DOHH2 (cell line): ENCODE data around the gene TWF2.

Experiments
- H3F3A ChIP-seq: fragments of 200-600 bp; sonication (generic), shearing (Covaris generic); 2 replicates; pipeline ENCODE4 v1.6.0; 2016; ENCODE audit warnings: antibody characterized with exemption, mild to moderate bottlenecking; ENCODE audit not compliant: control insufficient read depth, insufficient read depth
- H3K27ac ChIP-seq: fragments of 200-600 bp; sonication (generic); 2 replicates; pipeline ENCODE4 v1.5.1; 2014; ENCODE audit warnings: low read depth, mild to moderate bottlenecking, low read length, moderate library complexity
- H3K27me3 ChIP-seq: fragments of 200-600 bp; sonication (generic); 2 replicates; pipeline ENCODE4 v1.6.1; 2014; ENCODE audit warnings: mild to moderate bottlenecking, low read length, mixed read lengths; ENCODE audit not compliant: control insufficient read depth
- H3K36me3 ChIP-seq: fragments of 200-600 bp; sonication (generic); 2 replicates; pipeline ENCODE4 v1.6.1; 2014; ENCODE audit warnings: mild to moderate bottlenecking, low read length, moderate library complexity, mixed read lengths; ENCODE audit not compliant: control insufficient read depth
- H3K4me1 ChIP-seq: fragments of 200-600 bp; sonication (generic); 2 replicates; pipeline ENCODE4 v1.6.1; 2014; ENCODE audit warnings: mild to moderate bottlenecking, low read length, mixed read lengths; ENCODE audit not compliant: control insufficient read depth
- H3K4me2 ChIP-seq: fragments of 200-600 bp; sonication (generic); 2 replicates; pipeline ENCODE4 v1.6.0; 2014; ENCODE audit warnings: mild to moderate bottlenecking, low read length, moderate library complexity
- H3K4me3 ChIP-seq: fragments of 200-600 bp; sonication (generic); 2 replicates; pipeline ENCODE4 v1.5.1; 2014; ENCODE audit warnings: mild to moderate bottlenecking, low read length, mixed read lengths
- H3K79me2 ChIP-seq: fragments of 200-600 bp; sonication (generic); 2 replicates; pipeline ENCODE4 v1.6.1; 2014; ENCODE audit warnings: mild to moderate bottlenecking, low read length, mixed read lengths; ENCODE audit not compliant: control insufficient read depth
- H3K9me2 ChIP-seq: fragments of 200-600 bp; sonication (generic); replicated peaks from 2 replicates; pipeline ENCODE4 v1.6.1; 2014; ENCODE audit warnings: mild to moderate bottlenecking, low read length, mixed read lengths; ENCODE audit not compliant: control insufficient read depth
- H3K9me3 ChIP-seq: fragments of 200-600 bp; sonication (generic); 2 replicates; pipeline ENCODE4 v1.6.1; 2014; ENCODE audit warnings: antibody characterized with exemption, low read length, mixed read lengths; ENCODE audit not compliant: control insufficient read depth, insufficient read depth
- H4K20me1 ChIP-seq: fragments of 200-600 bp; sonication (generic); 2 replicates; pipeline ENCODE4 v1.6.0; 2014; ENCODE audit warnings: low read depth, mild to moderate bottlenecking, antibody characterized with exemption, low read length, moderate library complexity; ENCODE audit not compliant: control insufficient read depth, insufficient read depth
- CTCF ChIP-seq: fragments of 200-600 bp; sonication (generic); IDR thresholded peaks from one replicate; pipeline ENCODE4 v1.5.1; 2014; ENCODE audit warnings: antibody characterized with exemption, mild to moderate bottlenecking, low read depth, low read length; ENCODE audit not compliant: poor library complexity, severe bottlenecking
- EZH2phosphoT487 ChIP-seq: fragments of 200-600 bp; sonication (generic); IDR thresholded peaks from 2 replicates; pipeline ENCODE4 v1.6.1; 2017; ENCODE audit warnings: borderline replicate concordance, mild to moderate bottlenecking, antibody characterized with exemption, low read length, moderate library complexity, mixed read lengths

The TWF2 gene

GRCh38 chr3:52262447-52262846, 23.5 kb upstream of the TWF2 start:
- Histone ChIP-seq H3K79me2 (peaks cover 68% of the 10 kb centered on the region), H3K4me3 (no peak overlapping the region), H3F3A (0 out of 2 replicates have a peak, but pooled peaks cover 3% of the 10 kb centered on the region), H3K4me1 (peaks cover under 1% of the 10 kb centered on the region; the same call in 1 of the 2 replicates), H3K9me3 (no peaks in the 10 kb centered on the region), H3K36me3 (peaks cover 96% of the 10 kb centered on the region), H3K27ac (no peak overlapping the region), H3K4me2 (no peak overlapping the region), H4K20me1 (no peaks in the 10 kb centered on the region; the same call in 1 of the 2 replicates), H3K27me3 (no peaks in the 10 kb centered on the region), H3K9me2 (no peaks in the 10 kb centered on the region)
- TF ChIP-seq EZH2phosphoT487 (no peak), CTCF (no peak)

GRCh38 chr3:52259448-52259847, 20.5 kb upstream of the TWF2 start:
- no peak overlapping the region for H3K4me2 ChIP-seq
- no peaks in the 10 kb centered on the region for H3K27me3 ChIP-seq
- no peak overlapping the region for H3K27ac ChIP-seq
- peaks cover 29% of the 10 kb centered on the region for H3K4me1 ChIP-seq
- no peak overlapping the region for H3K4me3 ChIP-seq
- no peaks in the 10 kb centered on the region for H3K9me2 ChIP-seq
- H3K36me3 ChIP-seq: peaks cover 98% of the 10 kb centered on the region
- no peaks in the 10 kb centered on the region for H3K9me3 ChIP-seq
- H4K20me1 ChIP-seq: peaks cover 11% of the 10 kb centered on the region; the same call in 1 of the 2 replicates
- TF ChIP-seq EZH2phosphoT487: no peak
- TF ChIP-seq CTCF: no peak
- peaks cover 57% of the 10 kb centered on the region for H3K79me2 ChIP-seq
- peaks cover 12% of the 10 kb centered on the region for H3F3A ChIP-seq

- H3K27ac ChIP-seq: no peak overlapping the region
- TF ChIP-seq EZH2phosphoT487 (no peak), CTCF (no peak)
- peaks cover 34% of the 10 kb centered on the region for H3K4me1 ChIP-seq
- H3K79me2 ChIP-seq: peaks cover 52% of the 10 kb centered on the region
- no peaks in the 10 kb centered on the region for H3K27me3 ChIP-seq
- peaks cover 14% of the 10 kb centered on the region for H3F3A ChIP-seq
- no peaks in the 10 kb centered on the region for H3K9me3 ChIP-seq
- H4K20me1 ChIP-seq: peaks cover 12% of the 10 kb centered on the region; the same call in 1 of the 2 replicates
- no peaks in the 10 kb centered on the region for H3K9me2 ChIP-seq
- no peak overlapping the region for H3K4me2 ChIP-seq
- peaks cover 98% of the 10 kb centered on the region for H3K36me3 ChIP-seq
- H3K4me3 ChIP-seq: no peak overlapping the region
Measured at GRCh38 chr3:52259035-52259434, 20.1 kb upstream of the TWF2 start.

- TF ChIP-seq EZH2phosphoT487: no peak
- no peak for TF ChIP-seq CTCF
- peaks cover 18% of the 10 kb centered on the region for H3F3A ChIP-seq
- no peak overlapping the region for H3K4me3 ChIP-seq
- no peak overlapping the region for H3K4me2 ChIP-seq
- peaks cover 48% of the 10 kb centered on the region for H3K79me2 ChIP-seq
- no peaks in the 10 kb centered on the region for H3K9me2 ChIP-seq
- H3K9me3 ChIP-seq: no peaks in the 10 kb centered on the region
- H3K4me1 ChIP-seq: peaks cover 45% of the 10 kb centered on the region
- peaks cover 18% of the 10 kb centered on the region; the same call in 1 of the 2 replicates for H4K20me1 ChIP-seq
- no peak overlapping the region for H3K27ac ChIP-seq
- H3K27me3 ChIP-seq: no peaks in the 10 kb centered on the region
- H3K36me3 ChIP-seq: peaks cover 98% of the 10 kb centered on the region
Measured at GRCh38 chr3:52257911-52258310, 19.0 kb upstream of the TWF2 start.
